GM12892 (cell line): Measurements from ENCODE around the gene LRRTM2.

Source experiments
- POLR2A ChIP-seq: IDR thresholded peaks from 2 replicates; pipeline ENCODE4 v1.6.1; 2011; ENCODE audit warnings: low read depth, low read length, control low read depth
- POLR2AphosphoS5 ChIP-seq: IDR thresholded peaks from 2 replicates; pipeline ENCODE4 v1.6.1; 2011; ENCODE audit warnings: low read depth, low read length, control low read depth

GRCh38 chr5:138841531-138841930, 33.6 kb downstream of the LRRTM2 start:
- TF ChIP-seq POLR2A (no peak), POLR2AphosphoS5 (no peak)
